SK-N-SH treated with all-trans-retinoic acid at 6 μM for 48 hours (cell line): ENCODE measurements around the gene KCNJ18.
"Not testable (repeated sequence)": the region's sequence is repeated elsewhere in the genome, so short reads cannot be mapped to it uniquely, and the experiment has no call there.

Experiments
- ATAC-seq: fragments of 200-7000 bp; cut with Tn5 transposase; 3 replicates; pipeline ENCODE4 v1.9.1; 2020; ENCODE audit warnings: mild to moderate bottlenecking, moderate library complexity

KCNJ18 gene

DNA sequence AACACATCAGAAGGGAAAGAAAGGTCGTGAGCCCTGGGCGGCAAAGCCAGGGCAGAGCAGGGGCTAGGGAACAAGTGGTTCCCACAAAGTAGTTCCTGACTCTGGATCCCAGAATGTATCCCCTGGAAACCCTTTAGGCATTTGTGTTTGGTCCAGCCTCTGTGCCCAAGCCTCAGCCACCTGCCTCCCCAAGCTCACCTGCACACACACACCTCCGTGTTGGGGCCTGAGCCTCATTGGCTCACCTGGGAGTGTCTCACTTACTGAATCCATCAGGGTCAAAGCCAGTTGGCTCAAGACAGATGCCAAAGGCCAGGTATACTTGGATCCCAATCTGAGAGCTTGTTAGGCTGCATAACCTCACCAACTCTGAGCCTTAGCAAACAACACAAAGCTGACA, 54.1 kb downstream of the KCNJ18 start:
- not testable (repeated sequence) for ATAC-seq

DNA sequence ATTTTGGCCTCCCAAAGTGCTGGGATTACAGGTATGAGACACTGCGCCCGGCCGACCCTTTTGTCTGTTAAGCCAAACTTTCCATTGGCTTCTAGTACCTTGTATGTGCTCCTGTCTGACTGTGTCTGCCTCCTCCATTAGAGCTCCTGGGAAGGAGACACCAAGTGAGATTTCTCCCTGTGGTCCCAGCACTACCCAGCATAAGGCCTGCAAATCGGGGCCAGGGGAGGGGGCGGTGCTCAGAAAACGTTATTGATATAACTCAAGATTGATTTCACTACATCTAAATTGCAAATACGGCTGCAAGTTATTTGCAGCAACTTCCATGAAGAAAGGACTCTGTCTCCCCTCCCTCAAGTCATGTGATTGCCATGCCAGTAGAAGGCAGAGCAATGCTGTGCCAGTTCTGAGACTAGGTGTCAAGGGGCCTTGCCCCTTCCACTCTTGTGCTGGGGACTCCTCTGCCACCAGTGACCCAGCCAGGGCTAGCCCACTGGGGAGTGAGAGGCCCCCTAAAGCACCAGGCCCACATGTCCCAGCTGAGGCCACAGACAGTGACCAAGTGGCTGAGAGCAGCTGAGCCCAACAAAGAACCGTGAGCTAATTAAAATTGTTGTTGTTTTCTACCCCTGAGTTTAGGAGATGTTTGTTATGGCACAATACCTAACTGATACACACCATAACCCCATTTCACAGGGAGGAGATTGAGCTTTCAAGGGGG, 55.0 kb downstream of the KCNJ18 start:
- not testable (repeated sequence) for ATAC-seq

DNA sequence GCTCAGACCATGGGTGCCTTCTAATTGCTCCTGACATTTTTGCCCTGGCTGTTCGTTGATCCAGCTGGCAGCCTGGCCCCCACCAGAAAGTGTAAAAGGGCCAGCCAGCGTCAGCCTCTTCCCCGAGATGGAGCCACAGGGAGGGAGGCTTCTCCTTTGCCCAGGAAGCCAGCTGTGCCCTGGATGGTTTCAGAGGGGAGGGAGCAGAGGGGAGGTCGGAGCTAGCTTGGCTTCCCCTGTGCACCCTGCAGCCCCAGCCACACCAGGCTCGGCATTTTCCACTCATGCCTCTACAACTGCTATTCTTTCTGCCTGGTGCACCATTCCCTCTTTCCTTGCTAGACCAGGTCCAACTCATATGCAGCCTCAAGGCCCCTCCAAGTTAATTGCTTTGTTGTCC, 56.4 kb downstream of the KCNJ18 start:
- ATAC-seq = not testable (repeated sequence)

DNA sequence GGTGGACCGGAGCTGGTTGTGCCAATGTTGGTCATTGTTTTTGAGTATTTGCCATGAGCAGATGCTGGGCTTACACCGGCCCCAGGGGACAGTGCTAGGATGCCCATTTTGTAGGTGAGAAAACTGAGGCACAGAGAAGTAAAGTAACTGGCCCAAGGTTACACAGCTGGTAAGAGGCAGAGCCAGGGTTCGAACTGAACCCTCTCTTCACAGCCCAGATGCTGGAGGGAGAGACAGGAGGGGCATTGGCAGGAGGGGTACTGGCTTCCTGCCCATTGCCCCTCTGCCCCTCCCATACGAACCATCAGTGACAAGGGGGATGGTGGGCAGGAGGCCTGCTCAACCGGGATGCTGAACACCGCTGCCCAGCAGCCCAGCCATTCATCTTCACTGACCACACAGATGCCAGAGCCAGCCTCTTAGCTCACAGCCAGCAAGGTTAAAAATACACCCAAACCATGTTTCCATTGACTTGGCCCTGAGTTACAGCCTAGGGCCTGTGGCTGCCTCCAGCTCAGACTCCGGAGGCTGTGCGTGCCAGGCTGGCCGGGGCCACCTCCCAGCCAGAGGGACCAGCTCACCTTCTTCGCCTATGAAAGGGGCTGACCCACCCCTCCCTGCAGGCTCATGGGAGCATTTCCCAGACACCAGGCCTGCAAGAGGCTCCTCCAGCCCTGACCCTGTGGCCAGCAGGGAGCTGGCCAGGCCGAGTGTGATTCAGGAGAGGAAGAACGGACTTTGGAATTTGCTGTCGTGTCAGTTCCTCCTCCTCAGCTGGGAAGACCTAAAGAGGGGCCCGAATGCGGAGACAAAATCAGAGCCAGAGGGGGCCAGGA, 57.6 kb downstream of the KCNJ18 start:
- ATAC-seq = peak; percentile 19; the same call in 1 of the 3 replicates

DNA sequence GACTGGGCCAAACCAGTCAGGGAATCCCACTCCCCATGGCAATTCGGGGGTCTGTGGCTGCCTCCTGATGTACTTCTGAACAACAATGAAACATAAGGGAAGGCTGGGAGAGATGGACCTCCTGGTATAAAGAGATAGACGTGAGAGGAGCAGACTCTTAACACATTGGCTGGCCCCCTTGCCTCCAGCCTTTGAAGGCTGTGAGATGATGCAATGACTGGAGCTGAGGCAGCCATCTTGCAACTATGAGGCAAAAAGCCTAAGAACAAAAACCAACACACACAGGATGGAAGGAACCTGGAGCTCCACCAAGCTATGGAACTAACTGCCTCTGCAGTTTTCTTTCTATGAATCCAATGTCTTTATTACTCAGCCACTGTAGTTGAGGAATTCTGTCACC, 58.8 kb downstream of the KCNJ18 start:
- not testable (repeated sequence) for ATAC-seq
